Psoas muscle (tissue), 8 donors: Measurements from ENCODE around the gene GOT1. TPM values are rescaled to one million over a fixed set of nuclear protein-coding genes. Genes with fewer than 3 reads are reported as not detected.

ENCODE experiments used
- ATAC-seq, 4 donors: fragments of 200-7000 bp; cut with Tn5 transposase; one replicate each; pipeline ENCODE4 v1.9.1; 2020; ENCODE audit warnings: moderate library complexity in 3 of 4, mild to moderate bottlenecking in 2 of 4
- DNase-seq, 2 donors: peaks; one replicate each; pipeline ENCODE4 v3.0.0-alpha.2; 2020
- H3K27ac ChIP-seq: fragments of 200-600 bp; one replicate; pipeline ENCODE4 v1.8.0; 2022
- H3K27me3 ChIP-seq, 3 donors: fragments of 200-600 bp in 1 of 3; one replicate each; pipeline versions ENCODE4 v1.6.1 to v1.8.0; 2013 to 2022; ENCODE audit warnings: low read length in 2 of 3, mild to moderate bottlenecking in 2 of 3, moderate library complexity in 1 of 3; ENCODE audit not compliant: insufficient read depth in 3 of 3
- H3K36me3 ChIP-seq, 2 donors: fragments of 200-600 bp in 1 of 2; one replicate each; pipeline versions ENCODE4 v1.6.1 to v1.8.0; 2013 to 2022; ENCODE audit warnings: low read depth in 1 of 2, mild to moderate bottlenecking in 1 of 2, moderate library complexity in 1 of 2; ENCODE audit not compliant: insufficient read depth in 1 of 2
- H3K4me1 ChIP-seq: fragments of 200-600 bp; one replicate; pipeline ENCODE4 v1.8.0; 2022
- H3K4me3 ChIP-seq: fragments of 200-600 bp; one replicate; pipeline ENCODE4 v1.8.0; 2022; ENCODE audit warnings: mild to moderate bottlenecking
- H3K9me3 ChIP-seq: fragments of 200-600 bp; one replicate; pipeline ENCODE4 v1.8.0; 2022
- WGBS, 3 donors: extraction: QIAGEN DNeasy Blood & Tissue Kit; methylation state at CpG; one replicate each; pipeline versions ENCODE4 v1.1.6 to v1.1.7; 2013; 5-methylcytosine and 5-hydroxymethylcytosine counted together
- intact Hi-C, 2 donors: fragments of 100-400 bp; cut with DNase I; formaldehyde crosslinking; loops; one replicate each; pipeline versions ENCODE4 v1.11.0 to v1.14.2; 2022
- polyA plus RNA-seq, 3 donors: library from polyadenylated mRNA; stranded (reverse); fragments of 200-250 nt; gene quantifications; one replicate each; pipeline ENCODE4 v1.2.3, GENCODE V29; 2013
- total RNA-seq, 4 donors: library from RNA; stranded (reverse); fragmentation: NEBNext Ultra II Directional in 2 of 4; extraction: Animal tissue kit (Norgen Biotek cat#: 25700) in 2 of 4; gene quantifications; one replicate each; pipeline versions ENCODE4 v1.2.1 to v1.2.4, GENCODE V29; 2021 to 2023
- TF ChIP-seq, protein P1 (sequence below): fragments of 200-600 bp; IDR thresholded peaks from one replicate; pipeline ENCODE4 v1.8.0; 2022; ENCODE audit warnings: antibody characterized with exemption
- donor health status: healthy with polysubstance abuse.
- donor health status: DM: no; HTN: no; CAD: no; lungs with moderate emphysema.
- donor health status: Bipolar disorder and iron deficiency.
- donor health status: healthy.
- donor health status: DM: yes; HTN: yes; CAD: no.
- donor health status: DM: no; HTN: no; CAD: no.
- donor health status: DM: no; HTN: no; CAD: no.
- donor health status: DM: yes; HTN: yes; CAD: no.

The GOT1 gene
- total and polyA plus RNA-seq, 7 donors, result 87.7 to 381 (median 208) TPM

DNA sequence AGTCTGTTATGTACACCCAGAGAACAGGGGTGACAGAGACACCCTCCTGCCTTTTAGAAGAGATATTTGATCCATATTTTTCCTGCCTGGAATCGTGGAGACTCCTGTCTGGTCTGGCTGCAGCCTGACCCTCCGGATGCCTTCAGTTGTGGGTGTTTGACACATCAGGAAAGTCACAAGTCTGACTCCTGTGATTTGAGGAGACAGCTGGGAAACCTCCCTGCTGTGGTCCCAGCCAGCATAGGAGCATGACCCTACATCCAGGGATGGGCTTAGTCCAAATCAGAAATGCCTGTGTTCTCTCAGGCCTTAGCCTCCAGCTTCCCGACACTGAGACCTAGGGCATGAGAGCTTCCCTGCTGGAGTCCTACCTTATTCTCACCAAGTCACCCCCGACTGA lies 43.4 kb downstream of the GOT1 start:
- ATAC-seq (peak in 1 of 4 donors; percentile 12), DNase-seq (no peak)
- H3K4me1 ChIP-seq, result peaks cover 3% of the 10 kb centered on the region
- H3K27ac ChIP-seq, result no peak overlapping the region
- no peak overlapping the region for H3K4me3 ChIP-seq
- whole genome bisulfite sequencing, 3 donors, result 40 to 49% (median 42%) methylated on average over 4 of the region's 4 CpGs
- H3K27me3 ChIP-seq, result no peaks in the 10 kb centered on the region
- TF ChIP-seq, protein P1, sequence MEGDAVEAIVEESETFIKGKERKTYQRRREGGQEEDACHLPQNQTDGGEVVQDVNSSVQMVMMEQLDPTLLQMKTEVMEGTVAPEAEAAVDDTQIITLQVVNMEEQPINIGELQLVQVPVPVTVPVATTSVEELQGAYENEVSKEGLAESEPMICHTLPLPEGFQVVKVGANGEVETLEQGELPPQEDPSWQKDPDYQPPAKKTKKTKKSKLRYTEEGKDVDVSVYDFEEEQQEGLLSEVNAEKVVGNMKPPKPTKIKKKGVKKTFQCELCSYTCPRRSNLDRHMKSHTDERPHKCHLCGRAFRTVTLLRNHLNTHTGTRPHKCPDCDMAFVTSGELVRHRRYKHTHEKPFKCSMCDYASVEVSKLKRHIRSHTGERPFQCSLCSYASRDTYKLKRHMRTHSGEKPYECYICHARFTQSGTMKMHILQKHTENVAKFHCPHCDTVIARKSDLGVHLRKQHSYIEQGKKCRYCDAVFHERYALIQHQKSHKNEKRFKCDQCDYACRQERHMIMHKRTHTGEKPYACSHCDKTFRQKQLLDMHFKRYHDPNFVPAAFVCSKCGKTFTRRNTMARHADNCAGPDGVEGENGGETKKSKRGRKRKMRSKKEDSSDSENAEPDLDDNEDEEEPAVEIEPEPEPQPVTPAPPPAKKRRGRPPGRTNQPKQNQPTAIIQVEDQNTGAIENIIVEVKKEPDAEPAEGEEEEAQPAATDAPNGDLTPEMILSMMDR, result no peak
- intact Hi-C loops, result no loop called here
- no peaks in the 10 kb centered on the region for H3K9me3 ChIP-seq
- H3K36me3 ChIP-seq, result no peaks in the 10 kb centered on the region

DNA sequence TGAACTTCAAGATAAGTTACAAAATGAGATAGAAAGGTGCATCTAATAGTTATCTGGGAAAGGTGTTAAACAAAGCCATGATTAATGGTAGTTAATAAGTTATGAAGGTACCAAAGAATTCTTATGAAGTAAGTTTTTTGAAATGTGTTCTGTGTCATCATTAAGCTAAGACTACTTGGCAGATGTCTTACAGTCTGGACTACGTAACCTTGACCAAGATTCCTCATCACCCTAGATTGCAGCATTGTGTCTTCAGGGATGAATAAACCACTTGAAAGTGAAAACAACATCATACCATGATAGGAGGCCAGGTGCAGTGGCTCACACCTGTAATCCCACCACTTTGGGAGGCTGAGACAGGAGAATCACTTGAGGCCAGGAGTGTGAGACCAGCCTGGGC lies 48.2 kb downstream of the GOT1 start:
- Histone ChIP-seq H3K36me3 (no peaks in the 10 kb centered on the region), H3K27ac (no peak overlapping the region), H3K27me3 (no peaks in the 10 kb centered on the region), H3K4me3 (no peak overlapping the region), H3K9me3 (no peaks in the 10 kb centered on the region), H3K4me1 (no peaks in the 10 kb centered on the region)
- intact Hi-C loops, result no loop called here
- DNase-seq, result no peak
- TF ChIP-seq, protein P1, result no peak
- WGBS, 3 donors, result 76 to 95% (median 79%) methylated on average over 1 of the region's 1 CpG
- ATAC-seq, result no peak

DNA sequence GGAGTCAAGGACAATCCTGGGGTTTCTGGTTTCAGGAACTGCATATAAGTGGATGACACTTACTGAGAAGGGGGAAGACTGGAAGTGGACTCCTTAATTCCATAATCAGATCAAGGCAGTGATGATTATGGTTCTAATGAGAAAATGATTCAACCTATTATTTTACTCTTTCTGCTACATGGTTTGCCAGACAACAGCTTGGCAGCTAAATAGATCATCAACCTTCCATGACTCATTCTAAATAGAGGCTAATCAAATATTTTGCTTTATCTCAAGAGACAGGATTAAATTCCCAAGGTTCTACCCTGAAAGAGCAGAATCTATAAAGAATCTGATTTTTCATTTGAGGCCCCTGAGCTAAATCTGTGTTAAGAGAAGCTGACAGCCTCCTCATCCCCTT lies 55.0 kb downstream of the GOT1 start:
- Histone ChIP-seq H3K9me3 (no peaks in the 10 kb centered on the region), H3K4me3 (no peak overlapping the region), H3K27ac (no peak overlapping the region), H3K36me3 (no peaks in the 10 kb centered on the region), H3K4me1 (no peaks in the 10 kb centered on the region), H3K27me3 (peaks cover 0 to 3% (median 0%) of the 10 kb centered on the region in 3 donors)
- intact Hi-C loops, result no loop called here
- DNase-seq, result no peak
- TF ChIP-seq, protein P1, result no peak
- ATAC-seq, result no peak

DNA sequence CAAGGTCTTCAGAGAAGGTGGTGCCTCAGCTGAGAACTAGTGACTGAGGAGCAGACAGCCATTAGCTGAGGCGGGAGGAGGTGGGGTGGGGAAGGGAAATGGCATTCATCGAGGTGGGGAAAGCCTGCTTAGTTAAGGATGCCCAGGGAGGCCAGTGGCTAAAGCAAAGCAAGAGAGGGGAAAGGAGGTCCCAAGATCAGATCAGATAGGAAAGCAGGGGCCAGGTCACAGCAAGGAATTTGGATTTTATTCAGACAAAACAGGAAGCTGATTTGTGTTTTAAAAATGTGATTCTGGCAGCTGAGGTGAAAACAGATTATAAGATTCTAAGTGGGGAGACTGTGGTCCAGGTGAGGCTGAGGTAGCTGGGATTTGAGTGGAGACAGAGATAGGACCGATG lies 55.5 kb downstream of the GOT1 start:
- WGBS, 3 donors, result 59 to 64% (median 61%) methylated on average over 3 of the region's 3 CpGs
- intact Hi-C loops, result no loop called here
- TF ChIP-seq, protein P1, result no peak
- Histone ChIP-seq H3K9me3 (no peaks in the 10 kb centered on the region), H3K36me3 (no peaks in the 10 kb centered on the region), H3K4me1 (no peaks in the 10 kb centered on the region), H3K27ac (no peak overlapping the region), H3K27me3 (peaks cover 0 to 3% (median 0%) of the 10 kb centered on the region in 3 donors), H3K4me3 (no peak overlapping the region)
- DNase-seq (no peak), ATAC-seq (no peak)

DNA sequence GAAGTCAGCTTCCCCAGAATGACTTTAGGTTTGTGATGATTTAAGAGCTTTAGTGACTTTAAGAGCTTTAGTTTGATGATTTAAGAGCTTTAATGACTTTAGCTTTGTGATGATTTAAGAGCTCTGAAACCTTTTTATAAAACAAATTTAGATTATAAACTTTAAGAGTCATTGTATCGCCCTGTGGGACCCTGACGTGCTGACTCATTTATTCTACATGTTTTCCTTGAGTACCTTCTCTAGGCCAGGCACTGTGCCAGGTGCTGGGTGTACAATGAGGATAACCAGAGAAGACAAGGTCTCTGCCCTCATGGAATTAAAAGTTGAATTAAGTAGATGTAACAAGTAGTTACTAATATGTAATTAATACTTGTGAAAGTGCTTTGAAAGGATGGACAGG lies 55.9 kb downstream of the GOT1 start:
- DNase-seq, result no peak
- WGBS, 3 donors, result 69 to 76% (median 76%) methylated on average over 2 of the region's 2 CpGs
- H3K4me3 ChIP-seq, result no peak overlapping the region
- intact Hi-C loops, result no loop called here
- H3K4me1 ChIP-seq, result no peaks in the 10 kb centered on the region
- no peak overlapping the region for H3K27ac ChIP-seq
- no peaks in the 10 kb centered on the region for H3K36me3 ChIP-seq
- TF ChIP-seq, protein P1, result no peak
- no peak for ATAC-seq
- peaks cover 0 to 4% (median 0%) of the 10 kb centered on the region in 3 donors for H3K27me3 ChIP-seq
- no peaks in the 10 kb centered on the region for H3K9me3 ChIP-seq
